ENCODE results near the gene MAP1A.

MAP1A gene

DNA sequence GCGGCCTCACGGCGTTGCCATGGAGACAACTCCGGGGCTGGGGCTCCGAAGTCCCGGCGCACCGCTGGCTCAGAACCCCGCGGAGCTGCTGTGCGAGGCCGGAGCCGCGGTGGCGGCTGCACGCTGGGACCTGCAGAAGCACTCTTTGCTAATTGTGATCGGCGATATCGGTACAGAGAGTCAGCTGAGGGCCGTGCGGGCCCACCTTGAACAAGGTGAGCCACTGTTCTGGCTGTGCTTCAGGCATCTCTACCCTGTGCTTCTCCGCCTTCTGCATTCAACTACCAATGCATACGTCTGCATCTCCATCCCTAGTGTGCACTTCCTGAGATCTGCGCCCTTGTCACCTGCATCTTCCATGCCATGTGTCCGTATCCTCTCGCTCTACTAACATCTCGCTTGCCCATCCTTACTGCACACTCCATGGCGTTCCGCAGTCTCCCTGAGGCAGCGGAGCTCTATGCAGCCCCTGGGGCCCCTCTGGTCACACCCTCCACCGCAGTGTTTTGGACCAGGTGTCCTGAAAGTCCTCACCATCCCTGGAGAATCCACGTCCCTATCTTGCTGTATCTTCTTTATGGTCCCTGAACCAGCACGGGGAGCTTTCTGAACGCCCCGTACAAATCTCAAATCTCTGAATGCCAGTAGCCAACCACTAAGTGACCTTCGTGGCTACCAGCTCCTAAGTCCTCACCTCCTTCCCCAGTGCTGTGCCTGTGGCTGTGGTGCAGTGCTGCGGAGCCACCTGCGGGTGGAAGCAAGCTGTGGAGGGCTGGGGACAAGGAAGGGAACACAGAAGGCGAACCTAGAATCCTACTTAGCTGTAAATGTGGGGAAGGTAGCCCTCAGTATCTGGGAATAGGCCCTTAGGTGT lies 6.2 kb upstream of the MAP1A start:
- DNase-seq = no peak

DNA sequence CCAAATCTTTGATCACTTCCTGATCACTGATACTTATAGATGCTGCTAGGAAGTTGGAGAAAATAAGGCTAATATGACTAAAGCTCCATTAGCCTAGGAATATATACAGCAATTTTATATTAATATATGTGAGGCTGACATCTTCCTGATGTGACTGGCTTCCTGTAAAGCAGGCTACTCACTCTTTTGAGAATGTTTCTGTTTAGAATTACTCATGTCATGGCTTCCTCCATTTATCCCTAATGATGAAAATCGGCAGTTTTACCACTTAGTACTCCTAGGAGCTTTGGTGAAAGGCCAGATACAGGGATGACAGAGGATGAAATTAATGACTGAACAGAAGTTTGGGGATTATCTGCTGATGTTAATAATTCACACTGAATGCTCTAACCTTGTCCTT lies 3.9 kb upstream of the MAP1A start:
- DNase-seq = no peak

DNA sequence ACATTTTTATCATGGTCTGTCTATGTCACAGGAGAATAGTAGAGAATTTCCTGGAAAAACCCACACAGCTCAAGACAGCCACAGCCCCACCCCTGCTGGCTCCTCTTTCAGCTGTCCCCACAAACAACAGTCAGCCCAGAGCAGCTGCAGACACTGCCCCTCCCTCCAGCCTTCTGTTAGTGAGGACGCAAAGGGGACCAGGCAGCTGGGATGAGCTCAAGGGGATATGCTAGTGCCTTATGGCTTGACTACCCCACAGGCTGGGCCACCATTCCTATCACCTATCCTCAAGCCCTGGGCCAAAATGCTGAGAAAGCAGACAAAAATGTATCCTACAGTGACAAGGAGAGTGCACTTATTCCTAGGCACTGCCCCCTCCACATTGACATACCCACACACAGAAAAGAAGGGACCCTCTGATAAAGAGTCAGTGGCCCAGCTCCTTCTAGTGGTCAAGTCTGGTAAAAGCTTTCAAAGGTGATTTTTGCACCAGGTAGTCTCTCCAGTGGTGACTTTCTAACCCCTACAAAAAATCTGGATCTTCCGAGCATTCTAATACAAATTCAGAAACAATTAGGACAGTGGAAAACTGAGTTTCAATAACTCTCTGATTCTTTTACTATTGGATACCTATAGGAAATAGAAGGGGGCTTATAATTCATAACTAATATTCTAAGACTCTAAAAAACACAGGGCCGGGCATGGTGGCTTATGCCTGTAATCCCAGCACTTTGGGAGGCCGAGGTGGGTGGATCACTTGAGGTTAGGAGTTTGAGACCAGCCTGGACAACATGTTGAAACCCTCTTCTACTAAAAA lies 3.0 kb upstream of the MAP1A start:
- DNase-seq = no peak

DNA sequence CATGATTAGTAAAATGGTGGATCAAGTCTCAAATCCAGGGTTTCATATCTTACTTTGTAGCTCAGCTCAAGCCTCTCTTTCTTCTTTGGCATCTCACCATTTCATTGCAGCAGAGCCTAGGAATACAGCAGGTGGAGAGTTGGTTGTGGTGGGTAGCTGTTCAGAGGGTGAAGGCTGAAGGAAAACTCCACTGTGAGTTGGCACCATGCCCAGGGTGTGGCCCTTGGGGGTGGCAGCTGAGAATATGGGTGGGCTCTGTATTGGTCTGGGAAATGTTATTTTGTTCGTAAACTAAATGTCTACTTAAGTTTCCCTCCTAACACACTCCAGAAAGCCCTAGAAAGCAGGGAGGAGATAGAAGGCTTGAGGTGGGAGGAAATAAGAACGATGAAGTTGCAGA lies 1.7 kb upstream of the MAP1A start:
- no peak for DNase-seq

- DNase-seq = no peak
Observed at GRCh38 chr15:43516185-43516584, 1.2 kb upstream of the MAP1A start.

DNA sequence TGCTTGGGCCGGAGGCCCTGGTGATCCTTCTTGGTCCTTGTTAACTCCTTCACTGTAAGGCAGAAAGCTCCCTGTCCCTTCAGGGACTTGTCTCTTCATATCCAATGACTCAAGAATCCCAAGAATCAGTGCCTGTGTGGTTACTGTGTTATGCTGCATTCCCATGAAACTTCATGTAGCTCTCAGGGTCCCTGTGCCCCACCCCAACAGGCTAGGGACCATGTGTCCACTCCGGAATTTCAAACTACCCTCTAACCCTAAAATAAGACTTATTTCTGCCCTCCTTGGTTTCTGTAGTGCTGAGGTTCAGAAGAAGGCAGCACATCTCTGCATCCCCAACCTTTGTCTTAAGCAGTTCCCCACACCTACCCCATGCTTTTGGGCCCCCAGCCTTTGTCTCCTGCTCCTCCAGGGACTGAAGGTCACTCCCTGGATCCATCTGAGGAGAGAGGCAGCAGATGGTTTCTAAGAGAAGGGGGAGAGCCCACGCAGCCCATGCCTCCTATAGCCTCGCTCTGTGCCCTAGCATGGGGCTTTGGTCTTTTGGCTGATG lies 531 bp upstream of the MAP1A start:
- DNase-seq = no peak

GRCh38 chr15:43518197-43518761 lies 871 bp downstream of the MAP1A start:
- DNase-seq = no peak

DNA sequence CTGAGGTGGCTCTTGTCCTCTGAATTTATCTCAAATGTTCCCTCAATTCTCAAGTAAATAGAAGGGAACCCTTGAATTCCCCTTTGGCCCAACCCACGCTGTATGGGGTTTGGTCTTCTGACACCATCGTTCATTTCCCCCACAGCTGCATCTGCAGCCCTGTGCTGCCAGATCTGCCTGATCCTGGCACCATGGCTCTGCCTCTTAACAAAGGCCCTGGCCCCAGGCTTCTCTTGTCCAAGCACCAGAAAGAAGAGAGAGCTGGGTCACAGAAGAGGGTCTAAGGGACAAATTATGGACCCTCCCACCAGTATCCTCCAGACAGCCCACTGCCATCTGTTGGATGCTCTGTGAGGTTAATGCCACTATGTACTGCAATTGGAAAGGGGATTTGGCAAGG lies 1.8 kb downstream of the MAP1A start:
- no peak for DNase-seq

- no peak for DNase-seq
Observed at GRCh38 chr15:43520138-43520537, 2.7 kb downstream of the MAP1A start.

DNA sequence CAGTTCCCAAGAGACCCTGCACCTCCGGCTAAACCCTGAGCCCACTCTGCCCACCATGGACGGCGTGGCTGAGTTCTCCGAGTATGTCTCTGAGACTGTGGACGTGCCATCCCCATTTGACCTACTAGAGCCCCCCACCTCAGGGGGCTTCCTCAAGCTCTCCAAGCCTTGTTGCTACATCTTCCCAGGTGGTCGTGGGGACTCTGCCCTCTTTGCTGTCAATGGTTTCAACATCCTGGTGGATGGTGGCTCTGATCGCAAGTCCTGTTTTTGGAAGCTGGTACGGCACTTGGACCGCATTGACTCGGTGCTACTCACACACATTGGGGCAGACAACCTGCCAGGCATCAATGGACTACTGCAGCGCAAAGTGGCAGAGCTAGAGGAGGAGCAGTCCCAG lies 4.0 kb downstream of the MAP1A start:
- no peak for DNase-seq

GRCh38 chr15:43522247-43522646 lies 4.8 kb downstream of the MAP1A start:
- DNase-seq = no peak

DNA sequence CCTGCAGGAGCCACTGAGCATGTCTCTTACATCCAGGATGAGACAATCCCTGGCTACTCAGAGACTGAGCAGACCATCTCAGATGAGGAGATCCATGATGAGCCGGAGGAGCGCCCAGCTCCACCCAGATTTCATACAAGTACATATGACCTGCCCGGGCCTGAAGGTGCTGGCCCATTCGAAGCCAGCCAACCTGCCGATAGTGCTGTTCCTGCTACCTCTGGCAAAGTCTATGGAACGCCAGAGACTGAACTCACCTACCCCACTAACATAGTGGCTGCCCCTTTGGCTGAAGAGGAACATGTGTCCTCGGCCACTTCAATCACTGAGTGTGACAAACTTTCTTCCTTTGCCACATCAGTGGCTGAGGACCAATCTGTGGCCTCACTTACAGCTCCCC lies 6.2 kb downstream of the MAP1A start:
- DNase-seq = no peak

- DNase-seq = no peak
Observed at GRCh38 chr15:43524254-43524845, 6.9 kb downstream of the MAP1A start.

DNA sequence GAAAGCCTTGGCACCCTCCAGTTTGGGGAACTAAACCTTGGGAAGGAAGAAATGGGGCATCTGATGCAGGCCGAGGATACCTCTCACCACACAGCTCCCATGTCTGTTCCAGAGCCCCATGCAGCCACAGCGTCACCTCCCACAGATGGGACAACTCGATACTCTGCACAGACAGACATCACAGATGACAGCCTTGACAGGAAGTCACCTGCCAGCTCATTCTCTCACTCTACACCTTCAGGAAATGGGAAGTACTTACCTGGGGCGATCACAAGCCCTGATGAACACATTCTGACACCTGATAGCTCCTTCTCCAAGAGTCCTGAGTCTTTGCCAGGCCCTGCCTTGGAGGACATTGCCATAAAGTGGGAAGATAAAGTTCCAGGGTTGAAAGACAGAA lies 7.7 kb downstream of the MAP1A start:
- no peak for DNase-seq

- no peak for DNase-seq
Observed at GRCh38 chr15:43526261-43526930, 9.0 kb downstream of the MAP1A start.

DNA sequence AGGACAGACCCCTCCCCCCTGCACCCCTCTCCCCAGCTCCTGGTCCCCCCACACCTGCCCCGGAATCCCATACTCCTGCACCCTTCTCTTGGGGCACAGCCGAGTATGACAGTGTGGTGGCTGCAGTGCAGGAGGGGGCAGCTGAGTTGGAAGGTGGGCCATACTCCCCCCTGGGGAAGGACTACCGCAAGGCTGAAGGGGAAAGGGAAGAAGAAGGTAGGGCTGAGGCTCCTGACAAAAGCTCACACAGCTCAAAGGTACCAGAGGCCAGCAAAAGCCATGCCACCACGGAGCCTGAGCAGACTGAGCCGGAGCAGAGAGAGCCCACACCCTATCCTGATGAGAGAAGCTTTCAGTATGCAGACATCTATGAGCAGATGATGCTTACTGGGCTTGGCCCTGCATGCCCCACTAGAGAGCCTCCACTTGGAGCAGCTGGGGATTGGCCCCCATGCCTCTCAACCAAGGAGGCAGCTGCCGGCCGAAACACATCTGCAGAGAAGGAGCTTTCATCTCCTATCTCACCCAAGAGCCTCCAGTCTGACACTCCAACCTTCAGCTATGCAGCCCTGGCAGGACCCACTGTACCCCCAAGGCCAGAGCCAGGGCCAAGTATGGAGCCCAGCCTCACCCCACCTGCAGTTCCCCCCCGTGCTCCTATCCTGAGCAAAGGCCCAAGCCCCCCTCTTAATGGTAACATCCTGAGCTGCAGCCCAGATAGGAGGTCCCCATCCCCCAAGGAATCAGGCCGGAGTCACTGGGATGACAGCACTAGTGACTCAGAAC lies 9.8 kb downstream of the MAP1A start:
- no peak for DNase-seq

DNA sequence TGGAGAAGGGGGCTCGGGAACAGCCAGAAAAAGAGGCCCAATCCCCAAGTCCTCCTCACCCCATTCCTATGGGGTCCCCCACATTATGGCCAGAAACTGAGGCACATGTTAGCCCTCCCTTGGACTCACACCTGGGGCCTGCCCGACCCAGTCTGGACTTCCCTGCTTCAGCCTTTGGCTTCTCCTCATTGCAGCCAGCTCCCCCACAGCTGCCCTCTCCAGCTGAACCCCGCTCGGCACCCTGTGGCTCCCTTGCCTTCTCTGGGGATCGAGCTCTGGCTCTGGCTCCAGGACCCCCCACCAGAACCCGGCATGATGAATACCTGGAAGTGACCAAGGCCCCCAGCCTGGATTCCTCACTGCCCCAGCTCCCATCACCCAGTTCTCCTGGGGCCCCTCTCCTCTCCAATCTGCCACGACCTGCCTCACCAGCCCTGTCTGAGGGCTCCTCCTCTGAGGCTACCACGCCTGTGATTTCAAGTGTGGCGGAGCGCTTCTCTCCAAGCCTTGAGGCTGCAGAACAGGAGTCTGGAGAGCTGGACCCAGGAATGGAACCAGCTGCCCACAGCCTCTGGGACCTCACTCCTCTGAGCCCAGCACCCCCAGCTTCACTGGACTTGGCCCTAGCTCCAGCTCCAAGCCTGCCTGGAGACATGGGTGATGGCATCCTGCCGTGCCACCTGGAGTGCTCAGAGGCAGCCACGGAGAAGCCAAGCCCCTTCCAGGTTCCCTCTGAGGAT lies 10.6 kb downstream of the MAP1A start:
- no peak for DNase-seq

GRCh38 chr15:43528542-43529007 lies 11.2 kb downstream of the MAP1A start:
- DNase-seq = no peak

GRCh38 chr15:43529141-43529540 lies 11.7 kb downstream of the MAP1A start:
- DNase-seq = no peak

GRCh38 chr15:43529587-43530345 lies 12.4 kb downstream of the MAP1A start:
- no peak for DNase-seq

Data from activated T-cell treated with anti-CD3 and anti-CD28 coated beads for 4 hours (primary cell).